ENCODE measurements around the gene SCAMP1.

- TF ChIP-seq POLR2A (IDR thresholded peaks at IDR 0.05): no peak
- TF ChIP-seq, protein P1, sequence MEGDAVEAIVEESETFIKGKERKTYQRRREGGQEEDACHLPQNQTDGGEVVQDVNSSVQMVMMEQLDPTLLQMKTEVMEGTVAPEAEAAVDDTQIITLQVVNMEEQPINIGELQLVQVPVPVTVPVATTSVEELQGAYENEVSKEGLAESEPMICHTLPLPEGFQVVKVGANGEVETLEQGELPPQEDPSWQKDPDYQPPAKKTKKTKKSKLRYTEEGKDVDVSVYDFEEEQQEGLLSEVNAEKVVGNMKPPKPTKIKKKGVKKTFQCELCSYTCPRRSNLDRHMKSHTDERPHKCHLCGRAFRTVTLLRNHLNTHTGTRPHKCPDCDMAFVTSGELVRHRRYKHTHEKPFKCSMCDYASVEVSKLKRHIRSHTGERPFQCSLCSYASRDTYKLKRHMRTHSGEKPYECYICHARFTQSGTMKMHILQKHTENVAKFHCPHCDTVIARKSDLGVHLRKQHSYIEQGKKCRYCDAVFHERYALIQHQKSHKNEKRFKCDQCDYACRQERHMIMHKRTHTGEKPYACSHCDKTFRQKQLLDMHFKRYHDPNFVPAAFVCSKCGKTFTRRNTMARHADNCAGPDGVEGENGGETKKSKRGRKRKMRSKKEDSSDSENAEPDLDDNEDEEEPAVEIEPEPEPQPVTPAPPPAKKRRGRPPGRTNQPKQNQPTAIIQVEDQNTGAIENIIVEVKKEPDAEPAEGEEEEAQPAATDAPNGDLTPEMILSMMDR (IDR thresholded peaks at IDR 0.05): no peak
These were observed 51.2 kb downstream of the SCAMP1 start for GRCh38 chr5:78411586-78411985.
